WTC11 (cell line): ENCODE measurements around the gene AXL. TPM values are rescaled to one million over a fixed set of nuclear protein-coding genes. Genes with fewer than 3 reads are reported as not detected.

ENCODE experiments used
- ATAC-seq: fragments of 200-7000 bp; cut with Tn5 transposase; 2 replicates; pipeline ENCODE4 v1.10.0; 2021; ENCODE audit warnings: mild to moderate bottlenecking, moderate library complexity
- CTCF ChIA-PET: fragments of 300-600 bp; sonication (Branson Sonifier 250); formaldehyde crosslinking; loops from one replicate; lab custom pipeline; 2021; ENCODE audit warnings: antibody characterized with exemption; lab: Charles Lee
- POLR2A ChIA-PET: fragments of 350-600 bp; sonication (Branson Sonifier 250); formaldehyde crosslinking; loops from one replicate; lab custom pipeline; 2021; ENCODE audit warnings: antibody characterized with exemption; lab: Charles Lee
- DNase-seq: peaks from one replicate; pipeline ENCODE4 v3.0.0; 2021; ENCODE audit warnings: low spot score
- H3K27ac Mint-ChIP-seq: 2 replicates; pipeline ENCODE4 v1.8.0; 2021; ENCODE audit warnings: mixed read lengths
- H3K27me3 Mint-ChIP-seq: 2 replicates; pipeline ENCODE4 v1.8.0; 2021; ENCODE audit warnings: low read depth, mild to moderate bottlenecking, moderate library complexity, mixed read lengths
- H3K36me3 Mint-ChIP-seq: 2 replicates; pipeline ENCODE4 v1.8.0; 2021; ENCODE audit warnings: mixed read lengths
- H3K4me1 Mint-ChIP-seq: 2 replicates; pipeline ENCODE4 v1.8.0; 2022; ENCODE audit warnings: mixed read lengths
- H3K4me3 Mint-ChIP-seq: 2 replicates; pipeline ENCODE4 v1.8.0; 2021; ENCODE audit warnings: mild to moderate bottlenecking, moderate library complexity, mixed read lengths
- H3K9me3 Mint-ChIP-seq: 2 replicates; pipeline ENCODE4 v1.8.0; 2021; ENCODE audit warnings: mixed read lengths
- ATF1 ChIP-seq: sonication (generic); formaldehyde crosslinking; IDR thresholded peaks from 2 replicates; pipeline ENCODE4 v1.8.1; 2023; ENCODE audit warnings: mild to moderate bottlenecking, moderate library complexity, missing genetic modification reagents
- CBFB ChIP-seq: sonication (generic); formaldehyde crosslinking; IDR thresholded peaks from 2 replicates; pipeline ENCODE4 v1.8.1; 2022; ENCODE audit warnings: mild to moderate bottlenecking, low read depth, missing genetic modification reagents
- CREB1 ChIP-seq: sonication (generic); formaldehyde crosslinking; IDR thresholded peaks from 2 replicates; pipeline ENCODE4 v1.8.0; 2023; ENCODE audit warnings: mild to moderate bottlenecking, missing genetic modification reagents
- ELF4 ChIP-seq: sonication (generic); formaldehyde crosslinking; IDR thresholded peaks from 2 replicates; pipeline ENCODE4 v1.8.1; 2022; ENCODE audit warnings: low read depth, mild to moderate bottlenecking, moderate library complexity, missing genetic modification reagents
- FOXP1 ChIP-seq: sonication (generic); formaldehyde crosslinking; IDR thresholded peaks from 2 replicates; pipeline ENCODE4 v1.8.0; 2022; ENCODE audit warnings: missing genetic modification reagents, mild to moderate bottlenecking, moderate library complexity, borderline replicate concordance
- GTF2I ChIP-seq: fragments of 250-450 bp; sonication (Bioruptor Pico); conservative IDR thresholded peaks from 2 replicates; pipeline ENCODE4 v1.4.0; 2021; ENCODE audit warnings: mild to moderate bottlenecking
- NFE2L1 ChIP-seq: sonication (generic); formaldehyde crosslinking; IDR thresholded peaks from 2 replicates; pipeline ENCODE4 v1.8.1; 2023; ENCODE audit warnings: missing genetic modification reagents
- NR1H2 ChIP-seq: sonication (generic); formaldehyde crosslinking; IDR thresholded peaks from 2 replicates; pipeline ENCODE4 v1.9.0; 2021; ENCODE audit warnings: mild to moderate bottlenecking, moderate library complexity, missing genetic modification reagents
- PRRX2 ChIP-seq: fragments of 250-450 bp; sonication (Bioruptor Pico); IDR thresholded peaks from 2 replicates; pipeline ENCODE4 v1.8.0; 2021; ENCODE audit warnings: mild to moderate bottlenecking
- SMAD3 ChIP-seq: sonication (generic); formaldehyde crosslinking; IDR thresholded peaks from 2 replicates; pipeline ENCODE4 v1.8.0; 2022; ENCODE audit warnings: missing genetic modification reagents, mild to moderate bottlenecking, borderline replicate concordance
- SP1 ChIP-seq: sonication (generic); formaldehyde crosslinking; conservative IDR thresholded peaks from 2 replicates; pipeline ENCODE4 v1.8.1; 2022; ENCODE audit warnings: missing genetic modification reagents
- TEAD1 ChIP-seq: sonication (generic); formaldehyde crosslinking; IDR thresholded peaks from 2 replicates; pipeline ENCODE4 v1.8.0; 2022; ENCODE audit warnings: mild to moderate bottlenecking, missing genetic modification reagents
- TEAD4 ChIP-seq: sonication (generic); formaldehyde crosslinking; IDR thresholded peaks from 2 replicates; pipeline ENCODE4 v1.8.0; 2022; ENCODE audit warnings: mild to moderate bottlenecking, missing genetic modification reagents
- ZNF263 ChIP-seq: sonication (generic); formaldehyde crosslinking; IDR thresholded peaks from 2 replicates; pipeline ENCODE4 v1.8.1; 2022; ENCODE audit warnings: low read depth, mild to moderate bottlenecking, moderate library complexity, missing genetic modification reagents
- ZNF416 ChIP-seq: fragments of 250-450 bp; sonication (Bioruptor Pico); IDR thresholded peaks from 2 replicates; pipeline ENCODE4 v1.9.0; 2021; ENCODE audit warnings: mild to moderate bottlenecking, inconsistent platforms
- total RNA-seq: library from RNA; stranded (reverse); gene quantifications from 3 replicates; pipeline ENCODE4 v1.2.3, GENCODE V29; 2021
- TF ChIP-seq, protein P1 (sequence below): sonication (generic); formaldehyde crosslinking; IDR thresholded peaks from 2 replicates; pipeline ENCODE4 v1.8.1; 2023; ENCODE audit warnings: mild to moderate bottlenecking, missing genetic modification reagents, moderate library complexity
- TF ChIP-seq, protein P2 (sequence below): sonication (generic); formaldehyde crosslinking; IDR thresholded peaks from 2 replicates; pipeline ENCODE4 v1.8.0; 2022; ENCODE audit warnings: mild to moderate bottlenecking, missing genetic modification reagents
- TF ChIP-seq, protein P3 (sequence below): sonication (generic); formaldehyde crosslinking; IDR thresholded peaks from 2 replicates; pipeline ENCODE4 v1.8.1; 2023; ENCODE audit warnings: mild to moderate bottlenecking, missing genetic modification reagents, moderate library complexity
- TF ChIP-seq, protein P4 (sequence below): fragments of 250-450 bp; sonication (Bioruptor Pico); IDR thresholded peaks from 2 replicates; pipeline ENCODE4 v1.9.0; 2021; ENCODE audit warnings: moderate library complexity, mild to moderate bottlenecking, inconsistent platforms, borderline replicate concordance
- TF ChIP-seq, protein P5 (sequence below): sonication (generic); formaldehyde crosslinking; conservative IDR thresholded peaks from 2 replicates; pipeline ENCODE4 v1.8.1; 2022; ENCODE audit warnings: mild to moderate bottlenecking, missing genetic modification reagents
- TF ChIP-seq, protein P6 (sequence below): fragments of 250-450 bp; sonication (Bioruptor Pico); conservative IDR thresholded peaks from 2 replicates; pipeline ENCODE4 v1.9.0; 2021; ENCODE audit warnings: mild to moderate bottlenecking

The AXL gene
- total RNA-seq, 1 experiment from 2014 or later, result 25.0 TPM

DNA sequence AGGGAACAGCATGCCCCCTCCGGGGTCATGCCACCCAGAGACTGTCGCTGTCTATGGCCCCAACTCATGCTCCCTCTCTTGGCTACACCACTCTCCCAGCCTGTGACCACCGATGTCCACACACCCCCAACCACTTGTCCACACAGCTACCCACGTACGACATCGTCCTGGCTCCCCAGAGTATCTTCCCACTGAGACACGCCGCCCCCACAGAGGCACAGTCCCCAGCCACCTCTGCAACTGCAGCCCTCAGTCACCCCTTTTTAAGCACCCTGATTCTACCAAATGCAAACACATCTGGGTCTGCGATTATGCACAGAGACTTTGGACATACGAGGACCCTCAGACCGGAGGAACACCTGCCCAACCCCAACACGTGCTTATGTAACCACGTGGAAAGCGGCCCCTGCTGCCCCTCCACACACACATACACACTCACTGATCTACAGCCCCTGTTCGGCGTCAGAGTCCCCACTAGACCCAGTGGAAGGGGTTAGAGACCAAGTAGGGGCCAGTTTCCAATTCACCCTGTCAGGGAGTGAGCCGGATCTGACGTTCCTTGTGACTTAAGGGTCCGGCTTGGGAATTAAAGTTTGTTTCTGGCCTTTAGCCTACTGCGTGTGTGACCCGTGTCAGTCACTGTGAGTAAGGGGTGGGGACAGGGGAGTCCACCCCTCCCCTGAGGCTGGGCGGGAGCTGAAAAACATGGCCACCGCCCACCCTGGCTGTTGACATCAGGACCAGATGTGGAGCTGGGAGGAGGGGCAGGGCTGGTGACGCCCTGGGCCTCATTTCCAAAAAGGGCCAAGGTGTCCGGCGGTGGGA is 11.9 kb upstream of the AXL start:
- CTCF ChIA-PET, result interaction anchor here (1.6 kb wide), 1 partner anchor 56 kb away, joined by 8 read pairs; no protein-coding TSS in a partner anchor
- H3K9me3 Mint-ChIP-seq, result no peaks in the 10 kb centered on the region

DNA sequence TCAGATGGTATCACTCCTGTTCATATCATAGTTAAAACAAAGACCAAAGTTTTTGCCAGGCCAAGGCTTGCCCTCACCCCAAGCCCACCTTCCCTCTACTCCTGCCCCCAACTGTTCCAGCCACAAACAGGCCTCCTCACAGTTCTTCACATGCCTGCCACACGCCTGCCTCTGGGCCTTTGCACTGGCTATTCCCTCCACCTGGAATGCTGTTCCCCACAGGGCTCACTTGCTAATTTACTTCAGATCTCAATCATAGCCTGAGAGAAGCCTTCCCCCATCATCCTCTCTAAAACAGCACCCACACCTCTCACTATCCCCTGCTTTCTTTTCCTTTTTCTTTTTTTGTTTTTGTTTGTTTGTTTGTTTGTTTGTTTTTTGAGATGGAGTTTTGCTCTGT is 4.9 kb upstream of the AXL start:
- peaks cover 20% of the 10 kb centered on the region for H3K4me1 Mint-ChIP-seq
- no peaks in the 10 kb centered on the region for H3K9me3 Mint-ChIP-seq
- POLR2A ChIA-PET, result no interaction called here
- no peaks in the 10 kb centered on the region for H3K36me3 Mint-ChIP-seq
- CTCF ChIA-PET, result no interaction called here
- TF ChIP-seq GTF2I (CRISPR knock-in tag) (peak; percentile 46; the same call in 1 of the 2 replicates), TEAD1 (no peak)
- H3K27me3 Mint-ChIP-seq, result no peaks in the 10 kb centered on the region; the same call in 1 of the 2 replicates
- ATAC-seq (no peak), DNase-seq (no peak)
- H3K4me3 Mint-ChIP-seq, result no peak overlapping the region
- H3K27ac Mint-ChIP-seq, result no peak overlapping the region

More for the DNA sequence above, 11.9 kb upstream of the AXL start:
- TF ChIP-seq, protein P1, sequence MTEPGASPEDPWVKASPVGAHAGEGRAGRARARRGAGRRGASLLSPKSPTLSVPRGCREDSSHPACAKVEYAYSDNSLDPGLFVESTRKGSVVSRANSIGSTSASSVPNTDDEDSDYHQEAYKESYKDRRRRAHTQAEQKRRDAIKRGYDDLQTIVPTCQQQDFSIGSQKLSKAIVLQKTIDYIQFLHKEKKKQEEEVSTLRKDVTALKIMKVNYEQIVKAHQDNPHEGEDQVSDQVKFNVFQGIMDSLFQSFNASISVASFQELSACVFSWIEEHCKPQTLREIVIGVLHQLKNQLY, result no peak
- TF ChIP-seq ELF4 (CRISPR knock-in tag) (no peak), CREB1 (CRISPR knock-in tag) (no peak), PRRX2 (CRISPR knock-in tag) (no peak), SP1 (CRISPR knock-in tag) (no peak), ZNF416 (CRISPR knock-in tag) (no peak), ZNF263 (no peak)
- TF ChIP-seq, protein P2, sequence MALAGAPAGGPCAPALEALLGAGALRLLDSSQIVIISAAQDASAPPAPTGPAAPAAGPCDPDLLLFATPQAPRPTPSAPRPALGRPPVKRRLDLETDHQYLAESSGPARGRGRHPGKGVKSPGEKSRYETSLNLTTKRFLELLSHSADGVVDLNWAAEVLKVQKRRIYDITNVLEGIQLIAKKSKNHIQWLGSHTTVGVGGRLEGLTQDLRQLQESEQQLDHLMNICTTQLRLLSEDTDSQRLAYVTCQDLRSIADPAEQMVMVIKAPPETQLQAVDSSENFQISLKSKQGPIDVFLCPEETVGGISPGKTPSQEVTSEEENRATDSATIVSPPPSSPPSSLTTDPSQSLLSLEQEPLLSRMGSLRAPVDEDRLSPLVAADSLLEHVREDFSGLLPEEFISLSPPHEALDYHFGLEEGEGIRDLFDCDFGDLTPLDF (CRISPR knock-in tag), result no peak
- Mint-ChIP-seq H3K27ac (peak overlapping the region; percentile 54), H3K27me3 (no peaks in the 10 kb centered on the region), H3K36me3 (peaks cover 40% of the 10 kb centered on the region), H3K4me1 (peaks cover 2% of the 10 kb centered on the region), H3K4me3 (no peak overlapping the region)
- POLR2A ChIA-PET, result interaction anchor here (1.1 kb wide), 1 partner anchor 58 kb away, joined by 3 read pairs; no protein-coding TSS in a partner anchor
- ATAC-seq (peak; percentile 64), DNase-seq (no peak)

DNA sequence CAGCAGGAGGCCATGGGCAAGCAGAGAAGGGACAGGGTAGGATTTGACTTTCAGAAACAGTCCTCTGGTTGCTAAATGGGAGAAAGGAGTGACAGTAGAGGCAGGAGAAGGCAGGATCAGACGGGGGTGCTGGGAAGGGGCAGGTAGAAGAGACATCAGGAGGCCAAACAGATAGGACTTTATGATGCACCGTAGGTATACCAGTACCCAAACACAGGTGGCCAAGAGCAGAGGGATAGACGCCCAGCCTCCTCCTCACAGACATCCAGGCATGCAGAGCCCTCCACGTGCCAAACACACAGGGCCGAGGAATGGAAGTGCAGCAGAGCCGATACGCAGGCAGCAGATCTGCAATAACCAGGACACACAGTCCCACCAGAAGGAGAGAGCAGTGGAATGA is 1.3 kb upstream of the AXL start:
- Mint-ChIP-seq H3K9me3 (no peaks in the 10 kb centered on the region), H3K27ac (peak overlapping the region; percentile 76; the same call in 1 of the 2 replicates), H3K4me1 (peaks cover 33% of the 10 kb centered on the region), H3K27me3 (no peaks in the 10 kb centered on the region; the same call in 1 of the 2 replicates), H3K36me3 (peaks cover 9% of the 10 kb centered on the region), H3K4me3 (peak overlapping the region; percentile 39)
- DNase-seq (no peak), ATAC-seq (no peak)
- ChIA-PET POLR2A (interaction anchor here (2.1 kb wide), 1 partner anchor 46 kb away, joined by 24 read pairs; the partner anchor contains the start of gene HNRNPUL1), CTCF (interaction anchor here (0.6 to 4.2 kb wide), 2 partner anchors 44 to 413 kb away, joined by 3 to 24 read pairs; no protein-coding TSS in a partner anchor)
- TF ChIP-seq FOXP1 (CRISPR knock-in tag), result no peak
- no peak for TF ChIP-seq TEAD4 (CRISPR knock-in tag)
- no peak for TF ChIP-seq NFE2L1 (CRISPR knock-in tag)
- no peak for TF ChIP-seq ELF4 (CRISPR knock-in tag)
- TF ChIP-seq, protein P3, sequence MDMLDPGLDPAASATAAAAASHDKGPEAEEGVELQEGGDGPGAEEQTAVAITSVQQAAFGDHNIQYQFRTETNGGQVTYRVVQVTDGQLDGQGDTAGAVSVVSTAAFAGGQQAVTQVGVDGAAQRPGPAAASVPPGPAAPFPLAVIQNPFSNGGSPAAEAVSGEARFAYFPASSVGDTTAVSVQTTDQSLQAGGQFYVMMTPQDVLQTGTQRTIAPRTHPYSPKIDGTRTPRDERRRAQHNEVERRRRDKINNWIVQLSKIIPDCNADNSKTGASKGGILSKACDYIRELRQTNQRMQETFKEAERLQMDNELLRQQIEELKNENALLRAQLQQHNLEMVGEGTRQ (CRISPR knock-in tag), result no peak
- no peak for TF ChIP-seq SP1 (CRISPR knock-in tag)
- no peak for TF ChIP-seq NR1H2 (CRISPR knock-in tag)
- TF ChIP-seq, protein P4, sequence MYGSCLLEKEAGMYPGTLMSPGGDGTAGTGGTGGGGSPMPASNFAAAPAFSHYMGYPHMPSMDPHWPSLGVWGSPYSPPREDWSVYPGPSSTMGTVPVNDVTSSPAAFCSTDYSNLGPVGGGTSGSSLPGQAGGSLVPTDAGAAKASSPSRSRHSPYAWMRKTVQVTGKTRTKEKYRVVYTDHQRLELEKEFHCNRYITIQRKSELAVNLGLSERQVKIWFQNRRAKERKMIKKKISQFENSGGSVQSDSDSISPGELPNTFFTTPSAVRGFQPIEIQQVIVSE (CRISPR knock-in tag), result no peak
- TF ChIP-seq, protein P5, sequence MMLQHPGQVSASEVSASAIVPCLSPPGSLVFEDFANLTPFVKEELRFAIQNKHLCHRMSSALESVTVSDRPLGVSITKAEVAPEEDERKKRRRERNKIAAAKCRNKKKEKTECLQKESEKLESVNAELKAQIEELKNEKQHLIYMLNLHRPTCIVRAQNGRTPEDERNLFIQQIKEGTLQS (CRISPR knock-in tag), result no peak
- TF ChIP-seq, protein P1, result no peak
- TF ChIP-seq SMAD3 (CRISPR knock-in tag), result no peak
- TF ChIP-seq ATF1 (CRISPR knock-in tag), result no peak
- no peak for TF ChIP-seq CBFB (CRISPR knock-in tag)
- no peak for TF ChIP-seq ZNF416 (CRISPR knock-in tag)
- TF ChIP-seq, protein P6, sequence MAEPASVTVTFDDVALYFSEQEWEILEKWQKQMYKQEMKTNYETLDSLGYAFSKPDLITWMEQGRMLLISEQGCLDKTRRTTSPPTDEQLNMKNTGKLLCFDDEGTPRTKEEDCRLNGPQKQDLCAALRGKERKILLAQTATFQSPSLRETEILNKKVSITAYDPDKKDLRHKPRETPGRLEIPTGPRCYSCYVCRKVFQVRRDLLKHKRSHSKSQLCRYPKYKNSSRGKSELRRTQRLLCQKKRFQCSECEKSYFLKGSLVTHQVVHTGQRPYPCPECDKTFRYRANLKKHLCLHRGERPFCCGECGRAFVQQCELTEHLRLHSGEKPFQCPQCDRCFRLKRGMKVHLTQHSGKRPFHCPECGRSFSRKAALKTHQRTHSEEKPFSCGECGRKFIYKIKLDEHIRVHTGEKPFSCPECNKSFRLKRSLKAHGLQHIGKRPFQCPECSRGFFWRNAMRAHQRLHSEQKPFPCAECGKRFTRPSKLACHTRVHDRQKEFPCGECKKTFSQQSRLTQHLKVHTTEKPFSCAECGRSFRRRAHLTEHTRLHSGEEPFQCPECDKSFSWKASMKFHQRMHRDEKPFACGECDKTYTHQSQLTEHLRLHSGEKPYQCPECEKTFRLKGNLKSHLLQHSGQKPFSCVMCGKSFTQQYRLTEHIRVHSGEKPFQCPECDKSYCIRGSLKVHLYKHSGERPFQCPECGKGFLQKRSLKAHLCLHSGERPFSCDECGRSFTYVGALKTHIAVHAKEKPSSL, result no peak
